NCI-H226 (cell line): Measurements from ENCODE around the gene RPS21.

Experiments
- DNase-seq: peaks from one replicate; pipeline ENCODE4 v3.0.0-alpha.2; 2015

Gene RPS21

DNA sequence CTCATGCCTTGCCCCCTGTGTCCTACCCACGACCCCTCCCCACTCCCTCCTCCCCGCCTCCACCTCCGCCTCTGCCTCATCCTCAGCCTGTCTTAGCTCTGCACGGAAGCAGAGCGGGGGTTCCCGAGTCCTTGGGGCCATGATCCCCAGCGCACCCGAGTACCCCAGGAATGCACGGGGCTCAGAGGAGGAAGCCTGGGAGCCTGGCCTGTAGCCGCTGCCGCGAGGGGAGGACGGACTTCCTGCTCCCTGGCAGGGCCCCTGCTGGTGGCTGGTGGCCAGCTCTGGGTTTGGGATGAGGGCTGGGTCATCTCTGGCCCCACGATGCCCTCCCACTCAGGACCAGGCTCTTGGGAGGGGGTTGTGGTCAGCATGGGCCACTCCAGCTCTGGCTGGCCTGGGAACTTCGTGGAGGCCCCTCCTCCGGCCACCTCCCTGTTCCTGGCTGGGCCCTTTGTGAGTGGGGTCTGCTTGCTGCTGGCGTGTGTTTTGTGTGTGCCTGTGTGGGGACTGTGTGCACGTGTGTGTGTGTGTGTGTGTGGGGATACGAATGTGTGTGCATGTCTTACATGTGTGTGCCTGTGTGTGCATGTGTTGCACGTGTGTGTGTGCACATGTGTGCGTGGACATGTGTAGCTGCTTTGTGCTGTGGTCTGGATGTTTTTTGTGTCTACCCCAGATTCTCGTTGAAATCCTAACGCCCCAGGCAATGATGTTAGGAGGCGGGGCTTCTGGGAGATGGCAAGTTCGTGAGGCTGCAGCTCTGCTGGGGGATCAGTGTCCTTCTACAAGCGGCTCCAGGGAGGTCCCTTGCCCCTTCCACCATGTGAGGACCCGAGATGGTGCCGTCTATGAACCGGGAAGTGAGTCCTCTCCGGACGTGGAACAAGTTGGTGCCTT is 41.7 kb downstream of the RPS21 start:
- DNase-seq: no peak

DNA sequence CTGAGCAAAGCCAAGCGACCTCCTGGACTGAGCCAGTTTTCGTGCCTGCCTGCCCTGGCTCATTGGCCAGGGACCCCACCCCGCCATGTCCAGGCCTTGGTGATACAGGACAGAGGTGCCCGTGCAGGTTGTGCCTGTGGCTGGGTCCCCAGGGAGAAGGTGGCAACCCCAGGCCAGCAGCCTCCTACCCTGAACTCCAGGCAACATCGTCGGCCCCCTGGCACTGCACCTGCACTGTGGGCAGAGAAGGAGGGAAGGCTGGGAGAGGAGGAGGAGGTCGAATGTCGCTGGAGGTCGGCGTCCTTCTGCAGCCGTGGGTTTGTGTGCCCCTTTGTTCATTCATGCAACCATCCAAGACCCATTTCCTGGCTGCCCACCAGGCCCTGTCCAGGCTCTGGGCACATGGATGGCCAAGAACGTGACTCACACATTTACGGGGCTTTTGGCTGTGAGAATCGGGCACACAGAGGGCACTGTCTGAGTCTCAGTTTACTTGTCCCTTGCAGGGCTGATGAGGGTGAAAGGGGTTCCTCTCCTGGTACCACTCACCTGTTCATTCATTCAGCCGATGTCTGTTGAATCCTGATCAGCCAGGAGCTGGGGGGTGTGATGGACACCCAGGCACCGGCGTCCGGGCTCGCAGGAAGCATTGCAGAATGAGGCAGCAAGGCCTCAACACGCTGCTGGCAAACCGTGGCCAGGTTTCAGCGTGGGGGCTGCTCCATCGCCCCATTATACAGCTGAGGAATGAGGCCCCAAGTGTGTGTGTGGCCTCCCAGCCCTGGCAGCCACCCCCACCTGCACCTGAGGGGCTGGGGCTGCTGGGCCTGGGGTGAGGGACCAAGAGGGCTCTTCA is 42.8 kb downstream of the RPS21 start:
- no peak for DNase-seq

DNA sequence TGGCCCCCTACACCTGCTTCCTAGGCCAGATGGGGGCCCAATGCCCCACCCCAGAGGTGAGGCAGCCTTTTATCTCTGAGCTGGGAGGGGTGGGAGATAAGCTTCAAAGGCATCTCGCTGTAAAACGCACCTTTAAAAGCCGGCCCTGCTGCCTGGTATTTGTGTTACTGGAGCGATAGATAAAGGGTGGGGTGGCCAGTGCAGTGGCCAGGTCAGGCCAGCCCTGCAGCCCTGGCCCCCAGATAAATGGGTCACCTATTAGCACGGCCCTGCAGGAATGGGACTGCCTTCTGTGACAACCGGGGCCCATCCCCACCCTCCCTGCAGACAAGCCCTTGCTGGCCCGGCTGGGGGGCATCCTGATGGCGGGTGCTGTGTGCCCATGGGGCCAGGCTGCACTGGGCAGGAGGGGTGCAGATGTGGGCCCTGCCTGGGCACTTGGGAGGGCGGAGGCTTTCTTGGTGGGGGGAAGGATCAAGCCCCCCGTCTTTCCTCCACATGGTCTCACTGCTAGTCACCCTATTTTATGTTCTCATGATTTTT is 43.5 kb downstream of the RPS21 start:
- no peak for DNase-seq

DNA sequence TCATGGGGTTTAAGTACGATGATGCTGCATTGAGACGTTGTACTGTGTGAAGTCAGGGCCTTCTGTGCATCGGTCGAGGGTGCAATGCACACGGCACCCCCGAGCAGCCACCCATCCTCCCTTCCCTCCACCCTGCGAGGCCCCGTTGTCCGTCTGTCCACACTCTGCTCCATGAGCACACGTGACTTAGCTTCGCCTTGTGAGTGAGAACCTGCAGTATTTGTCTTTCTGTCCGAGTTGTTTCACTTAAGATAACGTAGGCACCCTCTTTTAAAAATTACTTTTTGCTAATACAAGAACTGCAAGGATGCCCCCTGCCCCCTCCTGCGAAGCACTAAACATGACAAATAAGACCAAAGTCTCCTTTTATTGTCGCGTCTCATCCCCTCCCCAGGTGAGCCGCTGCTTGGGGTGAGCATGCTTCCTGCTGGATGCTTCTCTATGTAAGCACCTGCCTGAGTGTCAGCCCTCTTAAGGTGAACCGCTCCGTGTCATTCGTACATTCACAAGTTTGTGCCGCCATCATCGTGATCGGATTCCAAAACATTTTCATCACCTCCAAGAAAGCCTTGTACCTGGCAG is 44.1 kb downstream of the RPS21 start:
- DNase-seq: no peak

DNA sequence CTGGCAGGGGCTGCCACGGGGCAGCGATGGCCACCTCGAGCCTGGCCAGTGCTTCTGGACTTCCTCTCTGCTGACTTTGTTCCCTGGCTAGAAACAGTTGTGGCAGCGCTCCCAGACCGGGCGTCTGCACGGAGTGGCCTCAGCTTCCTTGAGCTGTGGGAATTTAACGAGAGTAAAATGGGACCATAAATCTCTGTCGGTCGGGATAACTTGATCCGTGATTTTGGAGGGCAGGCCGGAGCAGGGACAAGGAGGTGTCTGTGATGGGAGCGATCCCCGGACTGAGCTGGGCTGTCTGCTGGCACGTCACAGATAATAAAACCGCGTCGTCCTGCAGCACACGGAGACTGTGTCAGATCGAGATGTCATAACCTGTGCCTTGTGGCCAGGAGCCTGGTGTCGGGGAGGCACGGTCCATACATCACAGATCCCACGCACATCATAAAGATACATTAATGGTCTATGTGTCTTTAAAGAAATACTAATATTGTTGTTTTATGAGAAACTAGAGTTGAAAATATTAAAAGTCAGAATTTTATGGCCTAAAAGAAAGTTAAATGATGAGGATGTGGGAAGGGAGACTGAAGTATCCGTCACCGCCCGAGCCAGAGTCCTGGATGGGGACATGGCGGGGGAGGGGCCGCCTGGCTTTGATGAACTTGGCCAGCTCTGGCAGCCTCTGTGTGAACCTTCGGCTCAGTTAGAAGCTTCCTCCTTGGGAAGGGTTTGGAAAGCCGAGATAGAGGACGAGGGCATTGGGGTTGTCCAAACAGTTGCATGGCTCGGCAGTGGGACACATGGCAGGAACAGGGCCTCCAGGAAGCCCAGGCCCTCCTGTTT is 47.0 kb downstream of the RPS21 start:
- DNase-seq: no peak

DNA sequence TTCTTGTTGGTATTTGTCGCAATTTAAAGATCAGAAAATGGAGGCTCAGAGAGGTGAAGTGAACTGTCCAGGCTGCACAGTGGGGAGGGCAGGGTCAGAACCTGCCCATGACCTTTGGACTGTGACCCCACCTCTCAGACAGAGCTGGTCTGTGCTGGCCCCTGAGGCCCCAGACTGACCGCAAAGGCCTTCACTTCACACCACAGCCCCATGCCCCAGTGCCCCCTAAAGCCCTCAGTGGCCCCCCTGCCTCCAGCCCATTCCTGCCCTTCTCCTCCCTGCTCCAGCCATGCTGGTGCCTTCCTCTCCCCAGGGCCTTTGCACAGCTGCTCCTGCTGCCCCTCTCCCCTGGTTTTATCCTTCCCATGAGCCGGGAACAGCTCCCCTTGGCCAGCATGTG is 49.8 kb downstream of the RPS21 start:
- DNase-seq: no peak

DNA sequence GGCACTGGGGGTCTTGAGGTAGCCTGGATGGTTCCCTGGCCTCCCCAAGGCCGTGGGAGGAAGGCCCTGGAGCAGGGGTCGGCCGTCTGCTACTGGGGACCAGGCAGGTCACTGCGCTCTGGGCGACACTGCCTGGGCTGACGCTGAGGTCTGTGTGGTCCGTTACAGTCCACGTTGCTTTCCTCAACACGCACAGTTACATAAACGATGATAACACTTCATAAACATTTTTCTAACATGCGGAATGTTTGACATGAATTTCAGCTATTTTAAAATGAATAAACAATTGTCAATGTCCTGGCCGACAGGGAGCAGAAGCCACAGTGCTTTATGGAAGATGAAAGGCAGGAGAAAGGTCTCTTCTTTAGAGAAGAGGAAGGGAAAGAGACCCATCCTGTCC is 50.6 kb downstream of the RPS21 start:
- DNase-seq: no peak

DNA sequence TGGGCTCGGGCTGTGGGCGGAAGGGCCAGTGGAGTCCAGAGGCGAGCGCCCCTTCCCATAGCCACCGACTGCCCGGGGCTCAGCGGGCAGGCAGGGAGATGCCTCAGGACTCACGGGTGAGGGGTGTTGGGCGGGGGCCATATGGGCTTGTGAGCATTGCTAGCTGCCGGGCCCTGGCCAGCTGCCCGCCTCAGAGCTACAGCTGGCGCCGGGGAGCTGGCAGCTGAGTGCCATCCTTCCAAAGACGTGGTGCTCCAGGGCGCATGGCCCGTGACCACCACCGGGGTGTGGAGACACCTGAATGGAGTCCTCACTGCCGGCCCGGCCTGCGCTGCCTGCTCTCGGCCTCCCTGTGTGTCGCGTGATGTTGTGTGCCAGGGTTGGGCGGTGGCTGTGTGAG is 51.0 kb downstream of the RPS21 start:
- no peak for DNase-seq
